Right lobe of liver (tissue), 6 donors: ENCODE results near the gene DAZAP1. TPM values are rescaled to one million over a fixed set of nuclear protein-coding genes. Genes with fewer than 3 reads are reported as not detected.
A peak's percentile ranks its signal among the peaks of the same experiment; 100 is the strongest.

Experiments used
- ATAC-seq, 4 donors: fragments of 200-7000 bp; cut with Tn5 transposase; one replicate each; pipeline ENCODE4 v1.9.1; 2020; ENCODE audit warnings: mild to moderate bottlenecking in 4 of 4, moderate library complexity in 4 of 4
- DNase-seq, 3 donors: peaks; one replicate each; pipeline ENCODE4 v3.0.0-alpha.2; 2020
- H3K27ac ChIP-seq, 3 donors: fragments of 200-600 bp; one replicate each; pipeline ENCODE4 v1.8.0; 2022
- H3K27me3 ChIP-seq, 2 donors: fragments of 200-600 bp; one replicate each; pipeline ENCODE4 v1.8.0; 2022
- H3K36me3 ChIP-seq, 4 donors: fragments of 200-600 bp; sonication (generic) in 1 of 4; one replicate each; pipeline versions ENCODE4 v1.5.1 to v1.8.0; 2017 to 2022; ENCODE audit warnings: control low read depth in 1 of 4
- H3K4me1 ChIP-seq, 4 donors: fragments of 200-600 bp; sonication (generic) in 1 of 4; one replicate each; pipeline versions ENCODE4 v1.5.1 to v1.8.0; 2017 to 2022; ENCODE audit warnings: control low read depth in 1 of 4
- H3K4me3 ChIP-seq, 3 donors: fragments of 200-600 bp; one replicate each; pipeline ENCODE4 v1.8.0; 2022
- H3K9me3 ChIP-seq, 4 donors: fragments of 200-600 bp; sonication (generic) in 1 of 4; one replicate each; pipeline versions ENCODE4 v1.5.1 to v1.8.0; 2017 to 2022; ENCODE audit warnings: control low read depth in 1 of 4
- CTCF ChIP-seq, 4 donors: fragments of 200-600 bp in 3 of 4; fragments of 450-650 bp in 1 of 4; IDR thresholded peaks; one replicate each; pipeline versions ENCODE4 v1.5.1 to v1.8.0; 2016 to 2022; ENCODE audit warnings: antibody characterized with exemption in 4 of 4, mild to moderate bottlenecking in 2 of 4
- POLR2A ChIP-seq: fragments of 450-650 bp; IDR thresholded peaks from one replicate; pipeline ENCODE4 v1.6.1; 2017; ENCODE audit warnings: antibody characterized with exemption, mild to moderate bottlenecking
- WGBS: methylation state at CpG from one replicate; pipeline ENCODE4 v1.1.6; 2018; ENCODE audit warnings: low coverage, low lambda C conversion rate; ENCODE audit not compliant: insufficient coverage; ENCODE audit errors: missing lambda C conversion rate; 5-methylcytosine and 5-hydroxymethylcytosine counted together
- intact Hi-C, 2 donors: fragments of 100-400 bp; cut with DNase I; formaldehyde crosslinking; loops; one replicate each; pipeline versions ENCODE4 v1.11.2 to v1.14.1; 2022
- total RNA-seq, 6 experiments: library from RNA; depleted of rRNA in 2 of 6; stranded (reverse); fragments of >200 nt in 2 of 6; fragmentation: NEBNext Ultra II Directional in 3 of 6; extraction: Animal tissue kit (Norgen Biotek cat#: 25700) in 3 of 6; gene quantifications; one replicate each; pipeline versions ENCODE4 v1.1.0 to v1.2.4, GENCODE V29; 2016 to 2023
- donor health status: DM: no; HTN: yes; CAD: no.
- donor health status: DM: no; HTN: no; CAD: no.
- donor health status: DM: no; HTN: no; CAD: no.
- donor health status: DM: no; HTN: yes; CAD: no.
- donor health status: DM: no; HTN: yes; CAD: no.

Gene DAZAP1
- total RNA-seq, 6 experiments from 2014 or later = 22.3 to 50.9 (median 42.2) TPM

GRCh38 chr19:1411255-1412191 is 4.1 kb downstream of the DAZAP1 start:
- no CpG with 5 or more reads among the region's 29 CpGs for WGBS
- Histone ChIP-seq H3K9me3 (no peaks in the 10 kb centered on the region), H3K4me1 (peaks cover 4 to 64% (median 27%) of the 10 kb centered on the region in 4 donors), H3K36me3 (peaks cover 0 to 9% (median 0%) of the 10 kb centered on the region in 4 donors), H3K4me3 (no peak overlapping the region), H3K27ac (peak overlapping the region in 2 of 3 donors; percentile 21 to 40), H3K27me3 (no peaks in the 10 kb centered on the region)
- DNase-seq = no peak
- no peak for TF ChIP-seq POLR2A
- TF ChIP-seq CTCF (IDR thresholded peaks at IDR 0.05) = no peak
- intact Hi-C loops = no loop called here
- ATAC-seq = no peak

GRCh38 chr19:1412323-1412923 is 5.0 kb downstream of the DAZAP1 start:
- Histone ChIP-seq H3K4me1 (peaks cover 4 to 72% (median 31%) of the 10 kb centered on the region in 4 donors), H3K4me3 (no peak overlapping the region), H3K36me3 (peaks cover 0 to 9% (median 0%) of the 10 kb centered on the region in 4 donors), H3K27me3 (no peaks in the 10 kb centered on the region), H3K9me3 (no peaks in the 10 kb centered on the region), H3K27ac (no peak overlapping the region)
- no peak for ATAC-seq
- intact Hi-C loops = no loop called here
- WGBS = 41% methylated on average over 5 of the region's 21 CpGs
- TF ChIP-seq CTCF (IDR thresholded peaks at IDR 0.05) (no peak), POLR2A (no peak)
- no peak for DNase-seq

GRCh38 chr19:1412995-1413800 is 5.8 kb downstream of the DAZAP1 start:
- H3K27me3 ChIP-seq = no peaks in the 10 kb centered on the region
- ATAC-seq (no peak), DNase-seq (no peak)
- H3K36me3 ChIP-seq = peaks cover 0 to 9% (median 0%) of the 10 kb centered on the region in 4 donors
- TF ChIP-seq CTCF (IDR thresholded peaks at IDR 0.05) (no peak), POLR2A (no peak)
- 78% methylated on average over 6 of the region's 36 CpGs for WGBS
- no peak overlapping the region for H3K4me3 ChIP-seq
- peaks cover 4 to 80% (median 34%) of the 10 kb centered on the region in 4 donors for H3K4me1 ChIP-seq
- no peak overlapping the region for H3K27ac ChIP-seq
- intact Hi-C loops = no loop called here
- no peaks in the 10 kb centered on the region for H3K9me3 ChIP-seq

- Histone ChIP-seq H3K36me3 (peaks cover 0 to 27% (median 11%) of the 10 kb centered on the region in 4 donors), H3K27me3 (no peaks in the 10 kb centered on the region), H3K9me3 (no peaks in the 10 kb centered on the region), H3K4me1 (peaks cover 0 to 66% (median 22%) of the 10 kb centered on the region in 4 donors), H3K27ac (peak overlapping the region; percentile 63 to 66 (median 64)), H3K4me3 (no peak overlapping the region)
- intact Hi-C loops = no loop called here
- DNase-seq (peak in 1 of 3 donors; percentile 55), ATAC-seq (no peak)
- TF ChIP-seq POLR2A = no peak
- no peak for TF ChIP-seq CTCF (IDR thresholded peaks at IDR 0.05)
- no CpG with 5 or more reads among the region's 28 CpGs for WGBS
These were observed 8.8 kb downstream of the DAZAP1 start for GRCh38 chr19:1416014-1416841.
